HepG2 (cell line): ENCODE measurements around the gene BRI3BP. TPM values are rescaled to one million over a fixed set of nuclear protein-coding genes. Genes with fewer than 3 reads are reported as not detected.
A peak's percentile ranks its signal among the peaks of the same experiment; 100 is the strongest.

Source experiments
- ARID4A ChIP-seq: sonication (generic); formaldehyde crosslinking; IDR thresholded peaks from 2 replicates; pipeline ENCODE4 v1.5.0; 2020; ENCODE audit warnings: mild to moderate bottlenecking, missing genetic modification reagents, borderline replicate concordance
- CHD4 ChIP-seq: fragments of 200-600 bp; sonication (generic); IDR thresholded peaks from 2 replicates; pipeline ENCODE4 v1.7.0; 2017; ENCODE audit warnings: mild to moderate bottlenecking, low read length, borderline replicate concordance
- EHMT2 ChIP-seq: fragments of 200-600 bp; sonication (generic); IDR thresholded peaks from 2 replicates; pipeline ENCODE4 v1.7.0; 2017; ENCODE audit warnings: antibody characterized with exemption, low read depth, low read length, borderline replicate concordance
- EP300 ChIP-seq, 3 experiments: sonication (generic) in 1 of 3; formaldehyde crosslinking in 1 of 3; IDR thresholded peaks; 2 replicates each; pipeline versions ENCODE4 v1.5.1 to v1.6.1; 2011 to 2020; ENCODE audit warnings: low read depth in 2 of 3, low read length in 2 of 3, borderline replicate concordance in 1 of 3, improper control_type of control experiment in 1 of 3, mild to moderate bottlenecking in 1 of 3, missing genetic modification reagents in 1 of 3, moderate library complexity in 1 of 3
- NFIB ChIP-seq: sonication (generic); formaldehyde crosslinking; IDR thresholded peaks from 2 replicates; pipeline ENCODE4 v1.9.0; 2021; ENCODE audit warnings: missing genetic modification reagents, mild to moderate bottlenecking, borderline replicate concordance
- NR2F6 ChIP-seq, 2 experiments: IDR thresholded peaks; 2 replicates each; pipeline ENCODE4 v1.6.1; 2016; ENCODE audit warnings: antibody characterized with exemption in 1 of 2, mild to moderate bottlenecking in 1 of 2
- SALL1 ChIP-seq: sonication (generic); formaldehyde crosslinking; IDR thresholded peaks from 2 replicates; pipeline ENCODE4 v1.8.0; 2022; ENCODE audit warnings: mild to moderate bottlenecking, missing genetic modification reagents
- ZNF446 ChIP-seq: sonication (generic); formaldehyde crosslinking; IDR thresholded peaks from 2 replicates; pipeline ENCODE4 v1.5.0; 2020; ENCODE audit warnings: mild to moderate bottlenecking, missing genetic modification reagents
- ZNF460 ChIP-seq: sonication (generic); formaldehyde crosslinking; IDR thresholded peaks from 2 replicates; pipeline ENCODE4 v1.5.1; 2020; ENCODE audit warnings: missing genetic modification reagents, mild to moderate bottlenecking, borderline replicate concordance
- ZNF816 ChIP-seq: sonication (generic); formaldehyde crosslinking; IDR thresholded peaks from 2 replicates; pipeline ENCODE4 v1.8.0; 2022; ENCODE audit warnings: missing genetic modification reagents, mild to moderate bottlenecking, borderline replicate concordance
- polyA plus RNA-seq, 8 experiments: library from polyadenylated mRNA; depleted of rRNA in 3 of 8; stranded (reverse) in 7 of 8; unstranded in 1 of 8; fragments of >200 nt; fragmentation: Illumina TruSeq in 4 of 8; extraction: Trizol in 4 of 8; gene quantifications; 2 replicates each; pipeline versions ENCODE4 v1.2.1 to v1.2.3, GENCODE V29; 2011 to 2016; ENCODE audit warnings: low read depth in 4 of 8, missing spikeins in 1 of 8, mixed read lengths in 1 of 8; ENCODE audit not compliant: insufficient read depth in 1 of 8
- total RNA-seq, 5 experiments: library from RNA; depleted of rRNA; stranded (reverse); fragments of >200 nt; fragmentation: Illumina TruSeq; extraction: Trizol; gene quantifications; 2 replicates each; pipeline ENCODE4 v1.2.3, GENCODE V29; 2016; ENCODE audit warnings: low read depth in 1 of 5
- TF ChIP-seq, protein P1 (sequence below): sonication (generic); formaldehyde crosslinking; IDR thresholded peaks from 2 replicates; pipeline ENCODE4 v1.5.1; 2020; ENCODE audit warnings: missing genetic modification reagents, mild to moderate bottlenecking, borderline replicate concordance
- TF ChIP-seq, protein P2 (sequence below): sonication (generic); formaldehyde crosslinking; IDR thresholded peaks from 2 replicates; pipeline ENCODE4 v1.5.1; 2020; ENCODE audit warnings: mild to moderate bottlenecking, missing genetic modification reagents, borderline replicate concordance
- TF ChIP-seq, protein P3 (sequence below): sonication (generic); formaldehyde crosslinking; IDR thresholded peaks from 2 replicates; pipeline ENCODE4 v1.5.0; 2020; ENCODE audit warnings: mild to moderate bottlenecking, missing genetic modification reagents, moderate library complexity

BRI3BP gene
- total and polyA plus RNA-seq, 2 of the 13 experiments (the other 11 are each of a cell fraction or from before 2014, with no cell fraction given), result 7.5 to 21.1 TPM

DNA sequence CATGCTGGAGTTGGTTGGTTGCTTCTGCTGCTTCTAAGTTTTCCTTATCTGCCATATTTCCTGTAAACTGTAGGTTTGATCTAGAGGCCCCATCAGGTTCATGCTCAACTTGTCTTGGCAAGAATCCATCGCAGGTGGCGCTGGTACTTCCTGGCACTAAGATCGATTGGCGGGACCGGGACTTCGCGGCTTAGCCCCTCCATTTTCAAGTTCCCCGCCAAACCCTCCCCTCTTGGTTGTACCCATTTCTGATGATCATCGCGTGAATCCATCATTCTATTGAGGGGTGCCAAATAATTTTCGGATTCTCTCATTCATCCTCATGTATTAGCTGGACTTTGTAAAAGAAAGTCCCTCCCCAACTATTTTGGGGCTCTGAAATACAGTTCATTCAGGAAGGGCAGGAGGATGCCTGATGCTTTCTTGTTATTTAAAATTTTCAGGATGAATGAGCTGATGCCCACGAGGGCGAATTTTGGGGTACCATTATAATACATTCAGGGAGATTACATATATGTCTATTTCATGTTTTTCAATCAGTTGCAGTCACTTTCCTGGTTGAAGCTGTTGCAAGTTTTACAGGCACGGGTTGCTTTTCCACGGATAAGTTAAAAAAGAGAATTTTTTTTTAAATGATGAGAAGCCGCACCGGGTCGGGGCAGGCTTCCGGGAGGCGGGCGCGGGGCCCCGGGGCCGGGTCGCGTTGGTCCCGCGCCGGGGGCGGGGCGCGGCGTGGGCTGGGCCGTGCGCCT lies 395 bp upstream of the BRI3BP start (continued):
- TF ChIP-seq, protein P1, sequence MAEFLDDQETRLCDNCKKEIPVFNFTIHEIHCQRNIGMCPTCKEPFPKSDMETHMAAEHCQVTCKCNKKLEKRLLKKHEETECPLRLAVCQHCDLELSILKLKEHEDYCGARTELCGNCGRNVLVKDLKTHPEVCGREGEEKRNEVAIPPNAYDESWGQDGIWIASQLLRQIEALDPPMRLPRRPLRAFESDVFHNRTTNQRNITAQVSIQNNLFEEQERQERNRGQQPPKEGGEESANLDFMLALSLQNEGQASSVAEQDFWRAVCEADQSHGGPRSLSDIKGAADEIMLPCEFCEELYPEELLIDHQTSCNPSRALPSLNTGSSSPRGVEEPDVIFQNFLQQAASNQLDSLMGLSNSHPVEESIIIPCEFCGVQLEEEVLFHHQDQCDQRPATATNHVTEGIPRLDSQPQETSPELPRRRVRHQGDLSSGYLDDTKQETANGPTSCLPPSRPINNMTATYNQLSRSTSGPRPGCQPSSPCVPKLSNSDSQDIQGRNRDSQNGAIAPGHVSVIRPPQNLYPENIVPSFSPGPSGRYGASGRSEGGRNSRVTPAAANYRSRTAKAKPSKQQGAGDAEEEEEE, result no peak
- TF ChIP-seq ZNF446 (no peak), NFIB (no peak), ZNF816 (no peak), NR2F6 (IDR thresholded peaks at IDR 0.05) (no peak), NR2F6 (CRISPR knock-in tag; IDR thresholded peaks at IDR 0.05) (no peak), EHMT2 (no peak), ZNF460 (no peak), EP300 (IDR thresholded peaks at IDR 0.05; ENCODE audit: low read depth in 2 of 2, low read length in 2 of 2) (0 out of 4 replicates have a peak, but pooled peaks of 1 of the 2 experiments have one; percentile 4), EP300 (CRISPR knock-in tag; IDR thresholded peaks at IDR 0.05; ENCODE audit: borderline replicate concordance) (no peak), ARID4A (CRISPR knock-in tag) (peak; percentile 54; the same call in 1 of the 2 replicates), CHD4 (peak; percentile 89), SALL1 (peak; percentile 75)
- TF ChIP-seq, protein P2, sequence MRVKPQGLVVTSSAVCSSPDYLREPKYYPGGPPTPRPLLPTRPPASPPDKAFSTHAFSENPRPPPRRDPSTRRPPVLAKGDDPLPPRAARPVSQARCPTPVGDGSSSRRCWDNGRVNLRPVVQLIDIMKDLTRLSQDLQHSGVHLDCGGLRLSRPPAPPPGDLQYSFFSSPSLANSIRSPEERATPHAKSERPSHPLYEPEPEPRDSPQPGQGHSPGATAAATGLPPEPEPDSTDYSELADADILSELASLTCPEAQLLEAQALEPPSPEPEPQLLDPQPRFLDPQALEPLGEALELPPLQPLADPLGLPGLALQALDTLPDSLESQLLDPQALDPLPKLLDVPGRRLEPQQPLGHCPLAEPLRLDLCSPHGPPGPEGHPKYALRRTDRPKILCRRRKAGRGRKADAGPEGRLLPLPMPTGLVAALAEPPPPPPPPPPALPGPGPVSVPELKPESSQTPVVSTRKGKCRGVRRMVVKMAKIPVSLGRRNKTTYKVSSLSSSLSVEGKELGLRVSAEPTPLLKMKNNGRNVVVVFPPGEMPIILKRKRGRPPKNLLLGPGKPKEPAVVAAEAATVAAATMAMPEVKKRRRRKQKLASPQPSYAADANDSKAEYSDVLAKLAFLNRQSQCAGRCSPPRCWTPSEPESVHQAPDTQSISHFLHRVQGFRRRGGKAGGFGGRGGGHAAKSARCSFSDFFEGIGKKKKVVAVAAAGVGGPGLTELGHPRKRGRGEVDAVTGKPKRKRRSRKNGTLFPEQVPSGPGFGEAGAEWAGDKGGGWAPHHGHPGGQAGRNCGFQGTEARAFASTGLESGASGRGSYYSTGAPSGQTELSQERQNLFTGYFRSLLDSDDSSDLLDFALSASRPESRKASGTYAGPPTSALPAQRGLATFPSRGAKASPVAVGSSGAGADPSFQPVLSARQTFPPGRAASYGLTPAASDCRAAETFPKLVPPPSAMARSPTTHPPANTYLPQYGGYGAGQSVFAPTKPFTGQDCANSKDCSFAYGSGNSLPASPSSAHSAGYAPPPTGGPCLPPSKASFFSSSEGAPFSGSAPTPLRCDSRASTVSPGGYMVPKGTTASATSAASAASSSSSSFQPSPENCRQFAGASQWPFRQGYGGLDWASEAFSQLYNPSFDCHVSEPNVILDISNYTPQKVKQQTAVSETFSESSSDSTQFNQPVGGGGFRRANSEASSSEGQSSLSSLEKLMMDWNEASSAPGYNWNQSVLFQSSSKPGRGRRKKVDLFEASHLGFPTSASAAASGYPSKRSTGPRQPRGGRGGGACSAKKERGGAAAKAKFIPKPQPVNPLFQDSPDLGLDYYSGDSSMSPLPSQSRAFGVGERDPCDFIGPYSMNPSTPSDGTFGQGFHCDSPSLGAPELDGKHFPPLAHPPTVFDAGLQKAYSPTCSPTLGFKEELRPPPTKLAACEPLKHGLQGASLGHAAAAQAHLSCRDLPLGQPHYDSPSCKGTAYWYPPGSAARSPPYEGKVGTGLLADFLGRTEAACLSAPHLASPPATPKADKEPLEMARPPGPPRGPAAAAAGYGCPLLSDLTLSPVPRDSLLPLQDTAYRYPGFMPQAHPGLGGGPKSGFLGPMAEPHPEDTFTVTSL (CRISPR knock-in tag), result no peak
- TF ChIP-seq, protein P3, sequence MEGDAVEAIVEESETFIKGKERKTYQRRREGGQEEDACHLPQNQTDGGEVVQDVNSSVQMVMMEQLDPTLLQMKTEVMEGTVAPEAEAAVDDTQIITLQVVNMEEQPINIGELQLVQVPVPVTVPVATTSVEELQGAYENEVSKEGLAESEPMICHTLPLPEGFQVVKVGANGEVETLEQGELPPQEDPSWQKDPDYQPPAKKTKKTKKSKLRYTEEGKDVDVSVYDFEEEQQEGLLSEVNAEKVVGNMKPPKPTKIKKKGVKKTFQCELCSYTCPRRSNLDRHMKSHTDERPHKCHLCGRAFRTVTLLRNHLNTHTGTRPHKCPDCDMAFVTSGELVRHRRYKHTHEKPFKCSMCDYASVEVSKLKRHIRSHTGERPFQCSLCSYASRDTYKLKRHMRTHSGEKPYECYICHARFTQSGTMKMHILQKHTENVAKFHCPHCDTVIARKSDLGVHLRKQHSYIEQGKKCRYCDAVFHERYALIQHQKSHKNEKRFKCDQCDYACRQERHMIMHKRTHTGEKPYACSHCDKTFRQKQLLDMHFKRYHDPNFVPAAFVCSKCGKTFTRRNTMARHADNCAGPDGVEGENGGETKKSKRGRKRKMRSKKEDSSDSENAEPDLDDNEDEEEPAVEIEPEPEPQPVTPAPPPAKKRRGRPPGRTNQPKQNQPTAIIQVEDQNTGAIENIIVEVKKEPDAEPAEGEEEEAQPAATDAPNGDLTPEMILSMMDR, result peak; percentile 80
